Frontal cortex (tissue), 4 donors: ENCODE data around the gene ARID3B. TPM values are rescaled to one million over a fixed set of nuclear protein-coding genes. Genes with fewer than 3 reads are reported as not detected.
"Not testable (repeated sequence)": the region's sequence is repeated elsewhere in the genome, so short reads cannot be mapped to it uniquely, and the experiment has no call there.

Experiments used
- DNase-seq, 2 donors: peaks; one replicate each; pipeline ENCODE4 v3.0.0; 2012; ENCODE audit warnings: low spot score in 2 of 2
- FAIRE-seq: peaks from 2 replicates; lab custom pipeline; 2012; peaks lifted over from hg19 to GRCh38; lab: Jason Lieb, UNC
- total RNA-seq: library from RNA; depleted of rRNA; stranded (reverse); fragments of >200 nt; gene quantifications from one replicate; pipeline ENCODE4 v1.2.3, GENCODE V29; 2014
- donor health status: control.
- donor health status: control.
- donor health status: control.

The ARID3B gene
- total RNA-seq, 1 donor from 2014 or later = 3.7 TPM

GRCh38 chr15:74531144-74531811 lies 9.7 kb upstream of the ARID3B start:
- no peak for DNase-seq

GRCh38 chr15:74535388-74536084 lies 5.5 kb upstream of the ARID3B start:
- no peak for FAIRE-seq

More at GRCh38 chr15:74531144-74531811, 9.7 kb upstream of the ARID3B start:
- FAIRE-seq = no peak

DNA sequence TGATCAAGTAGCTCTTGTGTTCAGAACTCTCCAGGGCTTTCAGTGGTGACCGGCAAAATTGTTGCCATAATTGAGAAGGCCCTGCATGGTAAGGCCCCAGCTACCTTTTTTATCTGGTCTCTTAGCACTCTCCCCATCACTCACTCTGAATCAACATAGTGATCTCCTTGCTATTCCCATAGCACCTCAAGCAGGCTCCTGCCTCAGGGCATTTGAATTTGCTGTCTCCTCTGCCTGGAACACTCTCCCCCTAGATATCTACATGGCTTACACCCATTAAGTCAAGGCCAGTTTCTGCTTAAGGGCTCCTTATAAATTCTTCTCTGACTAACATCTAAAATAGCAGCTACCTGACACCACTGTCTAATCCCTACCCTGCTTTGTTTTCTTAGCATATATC lies 3.3 kb upstream of the ARID3B start:
- FAIRE-seq (no peak), DNase-seq (no peak)

More at GRCh38 chr15:74535388-74536084, 5.5 kb upstream of the ARID3B start:
- DNase-seq = no peak

GRCh38 chr15:74539521-74539920 lies 1.5 kb upstream of the ARID3B start:
- not testable (repeated sequence) for FAIRE-seq, DNase-seq

- DNase-seq (no peak), FAIRE-seq (no peak)
Measured at GRCh38 chr15:74540161-74540760, 759 bp upstream of the ARID3B start.

DNA sequence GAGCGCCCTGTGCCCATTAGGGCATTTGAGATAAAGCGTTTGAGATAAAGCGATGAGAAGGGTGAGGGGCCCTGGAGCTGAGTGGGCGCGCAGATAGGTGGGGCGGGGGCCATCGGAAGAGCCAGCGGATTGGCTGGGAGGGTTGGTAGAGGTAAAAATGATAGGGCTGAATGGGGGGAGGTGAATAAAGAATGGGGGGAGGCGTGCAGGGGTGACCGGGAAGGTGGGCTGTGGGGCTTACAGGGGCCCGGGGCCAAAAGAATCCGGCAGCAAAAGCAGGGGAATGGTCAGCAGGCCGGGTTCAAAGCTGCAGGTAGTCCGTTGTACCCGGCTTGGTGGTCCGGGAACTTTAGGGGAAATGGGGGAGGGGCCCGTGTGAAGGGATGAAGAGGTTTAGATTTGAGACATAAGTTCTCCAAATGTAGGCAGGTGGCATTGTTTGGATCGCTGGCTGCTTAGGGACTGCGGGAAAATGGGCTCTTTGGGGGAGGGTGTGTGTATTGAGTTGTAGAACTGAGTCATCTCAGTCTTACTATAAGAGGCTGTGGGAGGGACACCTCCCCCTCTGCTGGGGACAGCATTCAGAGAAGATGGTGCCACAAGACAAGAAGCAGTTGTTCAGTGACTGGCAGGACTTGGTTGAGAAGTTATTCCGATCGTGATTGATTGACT lies 610 bp downstream of the ARID3B start:
- DNase-seq (peak in 1 of 2 donors; percentile 54), FAIRE-seq (no peak)

- DNase-seq (no peak), FAIRE-seq (no peak)
Measured at GRCh38 chr15:74542166-74543042, 1.4 kb downstream of the ARID3B start.

GRCh38 chr15:74543043-74543422 lies 2.0 kb downstream of the ARID3B start:
- no peak for DNase-seq
- no peak for FAIRE-seq

GRCh38 chr15:74543583-74543982 lies 2.6 kb downstream of the ARID3B start:
- FAIRE-seq (no peak), DNase-seq (no peak)

GRCh38 chr15:74545086-74545485 lies 4.1 kb downstream of the ARID3B start:
- DNase-seq (no peak), FAIRE-seq (no peak)

DNA sequence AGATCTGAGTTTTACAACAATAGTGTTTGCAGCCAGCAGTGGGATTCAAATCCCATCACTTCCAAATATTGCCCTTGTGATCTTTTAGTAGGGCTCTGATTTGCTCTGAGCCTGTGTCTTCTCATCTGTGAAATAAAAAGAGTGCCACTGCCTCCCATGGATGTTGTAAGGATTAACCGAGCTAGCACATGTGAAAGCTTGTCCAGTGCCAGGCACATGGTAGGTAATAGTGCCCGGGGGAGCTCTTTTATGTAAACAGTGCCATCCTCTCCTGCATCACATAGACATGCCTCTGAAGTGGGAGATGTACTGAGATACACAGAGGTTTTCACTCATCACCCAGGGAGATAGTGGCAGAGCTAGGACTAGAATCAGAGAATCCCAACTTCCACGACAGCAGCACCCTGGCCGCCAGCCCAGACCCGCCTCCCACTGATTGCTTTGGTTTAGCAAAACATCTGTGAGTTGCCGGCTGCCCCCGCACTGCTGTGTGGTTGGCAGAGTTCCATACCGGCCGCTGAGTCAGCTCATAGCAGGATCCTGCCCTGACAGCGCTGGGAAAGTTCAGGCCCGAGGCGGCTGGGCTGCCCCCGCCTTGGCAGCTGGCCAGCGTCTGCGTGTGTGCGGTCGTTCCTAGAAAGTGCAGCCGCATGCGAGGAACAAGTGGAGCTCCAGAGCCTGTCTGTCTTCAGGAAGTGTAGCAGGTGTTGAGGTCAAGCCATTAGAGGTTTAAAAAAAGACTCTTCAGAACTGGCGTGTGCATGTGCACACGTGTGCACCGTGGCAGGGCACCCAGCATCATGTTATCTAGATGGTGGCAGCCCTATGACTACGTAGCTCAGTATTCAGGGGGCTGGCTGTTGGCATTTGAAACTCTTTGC lies 5.0 kb downstream of the ARID3B start:
- DNase-seq (peak; percentile 81 to 91), FAIRE-seq (no peak)

- no peak for DNase-seq
Measured at GRCh38 chr15:74547616-74548015, 6.6 kb downstream of the ARID3B start.

DNA sequence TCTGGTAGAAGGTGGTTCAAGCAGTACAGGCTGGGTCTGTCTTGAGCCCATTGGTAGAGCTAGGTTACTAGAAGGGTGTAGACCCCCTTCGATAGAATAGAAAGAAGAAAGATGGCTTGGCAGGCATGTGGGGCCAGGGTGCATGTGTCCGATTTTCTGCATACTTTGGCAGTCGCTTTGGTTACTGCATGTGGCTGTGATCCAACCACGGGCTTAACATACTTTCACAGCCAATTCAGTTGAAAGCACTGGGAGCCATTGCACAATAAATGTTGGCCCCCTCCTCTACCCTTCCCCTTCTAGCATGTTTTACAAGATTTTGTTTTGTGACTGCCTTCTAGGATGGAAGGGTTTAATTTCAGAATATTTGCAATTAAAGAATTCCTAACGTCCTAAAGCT lies 7.2 kb downstream of the ARID3B start:
- DNase-seq (no peak), FAIRE-seq (no peak)

More at GRCh38 chr15:74547616-74548015, 6.6 kb downstream of the ARID3B start:
- no peak for FAIRE-seq

- FAIRE-seq (no peak), DNase-seq (no peak)
Measured at GRCh38 chr15:74549816-74550215, 8.8 kb downstream of the ARID3B start.

GRCh38 chr15:74551714-74552113 lies 10.7 kb downstream of the ARID3B start:
- no peak for DNase-seq
- no peak for FAIRE-seq

DNA sequence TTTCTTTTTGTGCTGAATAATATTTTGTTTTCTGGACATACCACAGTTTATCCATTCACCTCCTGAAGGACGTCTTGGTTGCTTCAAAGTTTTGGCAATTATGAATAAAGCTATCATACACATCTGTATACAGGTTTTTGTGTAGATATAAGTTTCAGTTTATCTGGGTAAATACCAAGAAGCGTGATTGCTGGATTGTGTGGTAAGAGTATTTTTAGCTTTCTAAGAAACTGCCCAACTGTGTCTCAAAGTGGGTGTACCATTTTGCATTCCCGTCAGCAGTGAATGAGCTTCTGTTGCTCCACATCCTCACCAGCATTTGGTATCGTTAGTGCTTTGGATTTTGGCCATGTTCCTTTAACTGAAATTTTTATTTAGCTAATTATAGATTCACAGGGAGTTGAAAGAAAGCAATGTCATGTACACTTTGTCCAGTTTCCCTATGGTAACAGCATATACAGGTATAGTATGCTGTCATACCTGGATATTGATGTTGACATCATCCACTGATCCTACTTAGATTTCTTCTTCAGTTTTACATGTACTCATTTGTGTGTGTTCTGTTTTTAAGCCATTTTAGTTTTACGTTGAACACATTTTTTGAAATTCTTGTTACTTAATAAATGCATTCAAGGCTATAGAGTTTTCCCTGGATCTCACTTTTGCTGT lies 11.9 kb downstream of the ARID3B start:
- no peak for FAIRE-seq

GRCh38 chr15:74555192-74555591 lies 14.2 kb downstream of the ARID3B start:
- no peak for FAIRE-seq
- no peak for DNase-seq

More for the DNA sequence above, 11.9 kb downstream of the ARID3B start:
- DNase-seq = no peak

GRCh38 chr15:74558706-74559105 lies 17.7 kb downstream of the ARID3B start:
- no peak for FAIRE-seq

More at GRCh38 chr15:74558706-74559105, 17.7 kb downstream of the ARID3B start:
- DNase-seq = no peak
